OCI-LY1 (cell line): ENCODE measurements around the gene ADCK1.

ENCODE experiments used
- H2AFZ ChIP-seq: fragments of 200-600 bp; sonication (generic), shearing (Covaris generic); 2 replicates; pipeline ENCODE4 v1.6.0; 2014; ENCODE audit warnings: antibody characterized with exemption, mild to moderate bottlenecking, low read length
- H3F3A ChIP-seq: fragments of 200-600 bp; sonication (generic), shearing (Covaris generic); 2 replicates; pipeline ENCODE4 v1.6.0; 2014; ENCODE audit warnings: mild to moderate bottlenecking, antibody characterized with exemption, low read length, moderate library complexity; ENCODE audit not compliant: insufficient read depth
- H3K27ac ChIP-seq: fragments of 200-600 bp; sonication (generic); 2 replicates; pipeline ENCODE4 v1.5.1; 2014; ENCODE audit warnings: low read length, mixed run types, mild to moderate bottlenecking, low read depth; ENCODE audit not compliant: poor library complexity, severe bottlenecking
- H3K27me3 ChIP-seq: fragments of 200-600 bp; sonication (generic); 2 replicates; pipeline ENCODE4 v1.6.0; 2014; ENCODE audit warnings: antibody characterized with exemption, mild to moderate bottlenecking, low read length, moderate library complexity; ENCODE audit not compliant: insufficient read depth
- H3K36me3 ChIP-seq: fragments of 200-600 bp; sonication (generic); 2 replicates; pipeline ENCODE4 v1.6.1; 2014; ENCODE audit warnings: mild to moderate bottlenecking, antibody characterized with exemption, low read length, moderate library complexity, mixed read lengths; ENCODE audit not compliant: insufficient read depth
- H3K4me1 ChIP-seq: fragments of 200-600 bp; sonication (generic); 2 replicates; pipeline ENCODE4 v1.5.1; 2014; ENCODE audit warnings: mild to moderate bottlenecking, low read length, moderate library complexity; ENCODE audit not compliant: insufficient read depth, severe bottlenecking
- H3K4me2 ChIP-seq: fragments of 200-600 bp; sonication (generic), shearing (Covaris generic); 2 replicates; pipeline ENCODE4 v1.6.1; 2014; ENCODE audit warnings: low read length
- H3K4me3 ChIP-seq: fragments of 200-600 bp; sonication (generic); 2 replicates; pipeline ENCODE4 v1.5.1; 2014; ENCODE audit warnings: low read length, low read depth, mild to moderate bottlenecking, mixed read lengths; ENCODE audit not compliant: poor library complexity, severe bottlenecking
- H3K79me2 ChIP-seq: fragments of 200-600 bp; shearing (Covaris generic); 2 replicates; pipeline ENCODE4 v1.6.1; 2016; ENCODE audit warnings: mixed run types, low read length, mixed read lengths; ENCODE audit not compliant: insufficient read depth
- H3K9ac ChIP-seq: fragments of 200-600 bp; sonication (generic), shearing (Covaris generic); 2 replicates; pipeline ENCODE4 v1.6.1; 2014; ENCODE audit warnings: mild to moderate bottlenecking, low read length, mixed read lengths
- H3K9me2 ChIP-seq: fragments of 200-600 bp; sonication (generic), shearing (Covaris generic); 2 replicates; pipeline ENCODE4 v1.6.1; 2014; ENCODE audit warnings: low read depth, mild to moderate bottlenecking, low read length, mixed read lengths
- H3K9me3 ChIP-seq: fragments of 200-600 bp; shearing (Covaris generic); 2 replicates; pipeline ENCODE4 v1.6.1; 2014; ENCODE audit warnings: low read length, mixed read lengths
- H4K20me1 ChIP-seq: fragments of 200-600 bp; sonication (generic), shearing (Covaris generic); 2 replicates; pipeline ENCODE4 v1.6.0; 2016; ENCODE audit warnings: mild to moderate bottlenecking, low read length; ENCODE audit not compliant: insufficient read depth
- CTCF ChIP-seq: fragments of 200-600 bp; sonication (generic), shearing (Covaris generic); IDR thresholded peaks from 2 replicates; pipeline ENCODE4 v1.5.1; 2017; ENCODE audit warnings: mild to moderate bottlenecking, antibody characterized with exemption, low read length, moderate library complexity, mixed read lengths
- EZH2 ChIP-seq: fragments of 200-600 bp; sonication (generic), shearing (Covaris generic); IDR thresholded peaks from 2 replicates; pipeline ENCODE4 v1.8.0; 2017; ENCODE audit warnings: borderline replicate concordance, mixed run types, mild to moderate bottlenecking, antibody characterized with exemption, low read length, moderate library complexity, mixed read lengths

Gene ADCK1

GRCh38 chr14:77882098-77882497, 82.2 kb downstream of the ADCK1 start:
- Histone ChIP-seq H3K4me1 (no peaks in the 10 kb centered on the region), H3K4me3 (no peak overlapping the region), H3K9me3 (no peaks in the 10 kb centered on the region), H3K27ac (no peak overlapping the region), H2AFZ (no peak overlapping the region), H3K27me3 (no peaks in the 10 kb centered on the region), H3K79me2 (no peaks in the 10 kb centered on the region), H3K9ac (no peak overlapping the region), H3K36me3 (no peaks in the 10 kb centered on the region), H3F3A (no peaks in the 10 kb centered on the region), H3K4me2 (no peak overlapping the region), H4K20me1 (no peaks in the 10 kb centered on the region), H3K9me2 (no peaks in the 10 kb centered on the region)
- TF ChIP-seq CTCF (no peak), EZH2 (no peak)

DNA sequence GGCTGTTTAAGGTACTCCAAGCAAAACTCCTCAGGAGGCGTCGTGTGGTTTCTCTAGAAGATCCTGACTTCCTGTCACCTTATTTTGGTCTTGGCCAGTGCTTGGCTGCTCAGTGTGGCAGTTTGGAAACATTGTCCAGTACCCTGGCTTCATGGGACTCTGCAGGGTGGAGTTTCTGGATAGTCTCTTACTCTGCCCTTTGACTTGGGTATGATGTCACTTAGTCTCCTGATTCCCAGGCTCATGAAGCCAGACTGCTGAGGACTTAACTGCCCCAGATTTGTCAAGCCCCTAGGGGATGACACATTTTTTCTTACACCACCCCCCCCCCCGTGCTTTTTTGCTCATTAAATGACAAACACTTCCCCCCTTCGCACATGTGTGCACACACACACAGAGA, 82.7 kb downstream of the ADCK1 start:
- no peaks in the 10 kb centered on the region for H3K9me3 ChIP-seq
- no peak overlapping the region for H3K4me2 ChIP-seq
- H3K36me3 ChIP-seq: no peaks in the 10 kb centered on the region; the same call in 1 of the 2 replicates
- no peaks in the 10 kb centered on the region for H4K20me1 ChIP-seq
- no peaks in the 10 kb centered on the region for H3K79me2 ChIP-seq
- H3K27ac ChIP-seq: no peak overlapping the region
- TF ChIP-seq CTCF (no peak), EZH2 (no peak)
- no peaks in the 10 kb centered on the region for H3K9me2 ChIP-seq
- H2AFZ ChIP-seq: no peak overlapping the region
- no peaks in the 10 kb centered on the region for H3K4me1 ChIP-seq
- H3F3A ChIP-seq: no peaks in the 10 kb centered on the region
- no peaks in the 10 kb centered on the region for H3K27me3 ChIP-seq
- no peak overlapping the region for H3K9ac ChIP-seq
- H3K4me3 ChIP-seq: no peak overlapping the region

- H2AFZ ChIP-seq: no peak overlapping the region
- no peaks in the 10 kb centered on the region for H3K27me3 ChIP-seq
- no peak overlapping the region for H3K9ac ChIP-seq
- H3K9me3 ChIP-seq: no peaks in the 10 kb centered on the region
- H3F3A ChIP-seq: no peaks in the 10 kb centered on the region
- H3K36me3 ChIP-seq: no peaks in the 10 kb centered on the region; the same call in 1 of the 2 replicates
- TF ChIP-seq CTCF (no peak), EZH2 (no peak)
- H3K79me2 ChIP-seq: no peaks in the 10 kb centered on the region
- H4K20me1 ChIP-seq: no peaks in the 10 kb centered on the region
- H3K9me2 ChIP-seq: no peaks in the 10 kb centered on the region
- H3K4me3 ChIP-seq: no peak overlapping the region
- no peak overlapping the region for H3K27ac ChIP-seq
- H3K4me2 ChIP-seq: no peak overlapping the region
- no peaks in the 10 kb centered on the region for H3K4me1 ChIP-seq
Observed at GRCh38 chr14:77883131-77883846, 83.4 kb downstream of the ADCK1 start.
